Suppressor macrophage treated with lipopolysaccharide for 4 hours (primary cell): ENCODE data around the gene TMED7.

Source experiments
- DNase-seq: peaks from one replicate; pipeline ENCODE4 v3.0.0-alpha.2; 2020

The TMED7 gene

DNA sequence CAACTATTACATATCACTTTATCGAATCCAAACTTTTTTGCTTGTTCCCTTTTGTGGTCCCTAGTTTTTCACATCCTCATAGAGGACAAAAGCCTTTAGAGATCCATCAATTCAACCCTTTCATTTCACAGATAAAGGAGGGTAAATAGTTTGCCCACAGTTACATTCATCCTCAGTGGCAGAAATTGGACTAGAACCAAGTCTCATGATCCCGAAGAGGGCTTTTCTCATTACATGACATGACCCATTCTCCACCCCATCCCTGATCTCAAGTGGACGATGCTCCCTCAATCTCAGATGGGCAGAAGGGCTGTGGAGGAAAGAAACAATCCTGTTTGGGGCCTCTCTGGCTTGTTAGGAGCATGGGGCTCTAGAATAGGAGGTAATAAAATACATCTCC is 46.6 kb downstream of the TMED7 start:
- DNase-seq: no peak

- DNase-seq: peak; percentile 16
Observed at GRCh38 chr5:115578657-115579056, 47.2 kb downstream of the TMED7 start.

GRCh38 chr5:115577741-115578140 is 48.1 kb downstream of the TMED7 start:
- no peak for DNase-seq

DNA sequence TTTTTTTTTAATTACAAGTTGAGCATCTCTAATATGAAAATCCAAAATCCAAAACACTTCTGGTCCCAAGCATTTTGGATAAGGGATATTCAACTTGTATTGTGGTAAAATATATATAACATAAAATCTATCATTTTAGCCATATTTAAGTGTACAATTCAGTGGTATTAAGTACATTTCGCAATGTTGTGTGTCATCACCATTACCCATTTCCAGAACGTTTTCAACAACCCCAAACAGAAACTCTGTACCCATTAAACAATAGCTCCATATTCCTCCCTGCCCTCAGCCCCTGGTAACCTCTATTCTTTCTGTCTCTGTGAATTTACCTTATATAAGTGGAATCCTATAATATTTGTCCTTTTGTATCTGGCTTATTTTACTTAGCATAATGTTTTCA is 48.5 kb downstream of the TMED7 start:
- peak; percentile 45 for DNase-seq

GRCh38 chr5:115575167-115576070 is 50.4 kb downstream of the TMED7 start:
- no peak for DNase-seq

- DNase-seq: no peak
Observed at GRCh38 chr5:115573133-115573532, 52.7 kb downstream of the TMED7 start.

DNA sequence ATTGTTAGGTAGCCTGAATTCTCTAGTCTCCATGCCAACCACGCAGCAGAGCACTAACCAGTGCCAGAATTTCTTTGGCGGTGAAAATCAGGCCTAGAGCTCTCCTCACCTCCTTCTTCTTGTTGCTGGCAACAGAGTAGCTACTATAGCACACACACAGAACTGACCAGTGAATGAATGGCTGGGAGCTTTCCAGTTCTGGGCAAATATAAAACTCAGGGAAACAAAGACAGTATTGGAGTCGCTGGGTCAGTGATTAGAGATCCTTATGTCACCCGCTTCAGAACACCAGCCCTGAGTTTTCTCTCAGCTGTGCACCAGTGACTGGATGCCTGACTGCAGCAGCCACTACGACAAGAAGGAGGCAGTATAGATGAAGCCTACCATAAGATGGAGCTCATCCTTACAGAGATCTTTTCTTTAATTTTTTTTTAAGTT is 54.4 kb downstream of the TMED7 start:
- no peak for DNase-seq

- no peak for DNase-seq
Observed at GRCh38 chr5:115568668-115569067, 57.2 kb downstream of the TMED7 start.

DNA sequence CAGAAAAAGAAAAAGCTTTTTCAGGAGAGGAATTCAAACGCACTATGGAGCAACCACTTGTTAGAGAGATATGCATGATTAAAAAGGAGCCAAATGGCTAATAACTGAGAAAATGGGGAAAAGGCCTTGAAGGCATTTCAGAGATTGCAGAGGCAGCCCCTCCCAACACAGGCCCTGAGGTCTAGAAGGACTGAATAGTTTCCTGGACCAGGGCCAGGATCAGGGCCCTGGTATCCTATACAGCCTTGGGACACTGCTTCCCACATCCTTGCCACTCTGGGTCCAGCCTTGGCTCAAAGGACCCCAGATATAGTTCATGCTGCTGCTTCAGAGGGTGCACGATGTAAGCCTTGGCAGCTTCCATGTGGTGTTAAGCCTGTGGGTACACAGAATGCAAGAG is 60.6 kb downstream of the TMED7 start:
- no peak for DNase-seq
